ENCODE data around the gene GPR63.

Gene GPR63

DNA sequence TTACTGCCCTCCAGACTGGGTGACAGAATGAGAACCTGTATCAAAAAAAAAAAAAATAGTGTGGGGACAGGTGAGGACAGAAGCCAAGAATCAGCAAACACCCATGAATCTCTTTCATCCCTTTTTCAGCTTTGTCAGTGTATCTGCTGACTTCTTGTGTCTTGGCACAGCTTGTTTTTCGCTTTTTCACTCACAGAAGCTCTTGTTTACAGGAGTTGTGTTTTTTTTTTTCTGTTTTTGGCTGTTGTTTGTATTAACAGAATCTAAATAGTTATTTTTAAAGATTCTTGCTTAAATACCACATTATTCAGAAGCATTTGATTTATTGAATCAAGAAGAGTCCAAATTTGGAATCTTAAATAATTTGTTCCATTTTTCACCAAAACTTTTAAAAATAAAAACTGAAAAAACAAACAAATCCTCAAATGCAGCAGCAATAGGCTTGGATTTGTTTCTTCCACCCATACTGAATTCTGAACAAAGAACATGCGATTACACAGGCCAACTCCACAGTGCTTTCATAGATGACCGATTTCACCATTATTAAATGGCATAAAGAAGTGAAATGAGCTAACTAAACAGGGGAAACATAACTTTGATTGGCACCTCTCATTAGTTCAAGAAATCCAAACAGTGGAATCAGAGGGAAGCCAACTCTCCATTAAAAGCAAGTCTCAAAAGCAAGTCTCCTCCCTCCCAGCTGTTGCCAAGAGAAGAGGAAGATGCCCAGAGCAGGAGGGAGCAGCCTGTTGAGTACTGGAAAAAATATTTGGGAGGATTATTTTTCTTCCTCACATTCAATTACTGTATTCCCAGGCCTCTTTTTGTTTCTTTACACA is 27.2 kb upstream of the GPR63 start:
- TF ChIP-seq, protein P1, sequence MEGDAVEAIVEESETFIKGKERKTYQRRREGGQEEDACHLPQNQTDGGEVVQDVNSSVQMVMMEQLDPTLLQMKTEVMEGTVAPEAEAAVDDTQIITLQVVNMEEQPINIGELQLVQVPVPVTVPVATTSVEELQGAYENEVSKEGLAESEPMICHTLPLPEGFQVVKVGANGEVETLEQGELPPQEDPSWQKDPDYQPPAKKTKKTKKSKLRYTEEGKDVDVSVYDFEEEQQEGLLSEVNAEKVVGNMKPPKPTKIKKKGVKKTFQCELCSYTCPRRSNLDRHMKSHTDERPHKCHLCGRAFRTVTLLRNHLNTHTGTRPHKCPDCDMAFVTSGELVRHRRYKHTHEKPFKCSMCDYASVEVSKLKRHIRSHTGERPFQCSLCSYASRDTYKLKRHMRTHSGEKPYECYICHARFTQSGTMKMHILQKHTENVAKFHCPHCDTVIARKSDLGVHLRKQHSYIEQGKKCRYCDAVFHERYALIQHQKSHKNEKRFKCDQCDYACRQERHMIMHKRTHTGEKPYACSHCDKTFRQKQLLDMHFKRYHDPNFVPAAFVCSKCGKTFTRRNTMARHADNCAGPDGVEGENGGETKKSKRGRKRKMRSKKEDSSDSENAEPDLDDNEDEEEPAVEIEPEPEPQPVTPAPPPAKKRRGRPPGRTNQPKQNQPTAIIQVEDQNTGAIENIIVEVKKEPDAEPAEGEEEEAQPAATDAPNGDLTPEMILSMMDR (IDR thresholded peaks at IDR 0.05; ENCODE audit: borderline replicate concordance, insufficient read depth, low read depth, low read length): no peak
- no peak overlapping the region for H3K4me3 ChIP-seq (ENCODE audit: low read depth, low read length)

DNA sequence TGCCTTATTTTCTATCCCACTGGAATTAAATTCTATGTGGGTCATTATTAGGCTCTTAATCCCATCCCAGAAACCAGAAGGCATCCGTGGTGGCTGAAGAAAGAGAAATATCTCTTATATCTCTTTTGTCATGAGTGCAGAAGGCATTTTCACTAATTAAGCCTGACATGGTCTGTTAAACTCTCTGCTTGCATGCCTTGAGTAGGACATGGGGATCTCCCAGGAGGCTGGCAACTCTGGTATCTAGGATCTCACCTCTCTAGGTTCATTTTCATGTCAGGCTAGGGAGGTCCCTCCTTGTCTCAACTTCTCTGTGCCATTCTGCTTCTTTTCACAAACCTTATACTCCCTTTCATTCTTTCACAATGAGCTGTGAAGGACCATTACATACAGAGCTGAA is 25.3 kb upstream of the GPR63 start:
- H3K4me3 ChIP-seq (ENCODE audit: low read depth, low read length): no peak overlapping the region
- TF ChIP-seq, protein P1 (IDR thresholded peaks at IDR 0.05; ENCODE audit: borderline replicate concordance, insufficient read depth, low read depth, low read length): no peak

DNA sequence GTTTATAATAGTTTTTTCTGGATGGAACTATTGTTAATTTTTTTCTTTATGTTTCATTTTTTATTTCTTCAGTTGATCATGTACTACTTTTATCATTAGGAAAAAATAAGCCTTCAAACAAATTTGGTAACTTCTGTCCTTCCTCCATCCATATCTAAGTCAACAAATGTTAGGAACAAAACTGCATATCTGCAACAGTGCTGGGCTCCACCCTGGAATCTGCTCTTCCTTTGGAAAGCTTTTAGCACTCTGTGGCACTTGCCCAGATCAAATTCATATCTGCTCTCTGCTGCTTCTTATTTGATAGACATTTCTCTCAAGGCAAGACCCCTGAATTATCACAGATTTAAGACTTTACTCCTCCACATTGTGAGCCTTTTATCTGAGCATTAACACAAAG is 24.3 kb upstream of the GPR63 start:
- TF ChIP-seq, protein P1 (IDR thresholded peaks at IDR 0.05; ENCODE audit: borderline replicate concordance, insufficient read depth, low read depth, low read length): no peak

DNA sequence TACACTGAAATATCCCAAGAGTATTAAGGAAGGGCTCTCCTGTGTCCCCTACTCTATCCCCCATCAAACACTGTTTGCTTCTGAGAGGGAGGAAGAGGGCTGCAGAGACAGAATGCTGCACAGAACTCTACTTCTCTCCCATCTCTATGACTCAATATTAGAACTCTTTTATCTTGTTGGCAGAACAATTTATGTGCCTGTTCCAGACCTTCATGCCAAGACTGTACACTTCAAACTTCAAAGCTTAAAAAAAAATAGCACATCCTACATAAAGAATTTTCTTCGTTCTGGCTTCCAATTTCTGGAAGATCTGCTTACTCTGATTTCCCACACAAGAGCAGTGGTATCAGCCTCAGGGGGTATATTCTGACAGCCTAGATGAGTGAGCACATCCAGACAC is 19.6 kb upstream of the GPR63 start:
- TF ChIP-seq, protein P1 (IDR thresholded peaks at IDR 0.05; ENCODE audit: borderline replicate concordance, insufficient read depth, low read depth, low read length): no peak
- no peak overlapping the region for H3K4me3 ChIP-seq (ENCODE audit: low read depth, low read length)

More for the DNA sequence above, 24.3 kb upstream of the GPR63 start:
- no peak overlapping the region for H3K4me3 ChIP-seq (ENCODE audit: low read depth, low read length)

DNA sequence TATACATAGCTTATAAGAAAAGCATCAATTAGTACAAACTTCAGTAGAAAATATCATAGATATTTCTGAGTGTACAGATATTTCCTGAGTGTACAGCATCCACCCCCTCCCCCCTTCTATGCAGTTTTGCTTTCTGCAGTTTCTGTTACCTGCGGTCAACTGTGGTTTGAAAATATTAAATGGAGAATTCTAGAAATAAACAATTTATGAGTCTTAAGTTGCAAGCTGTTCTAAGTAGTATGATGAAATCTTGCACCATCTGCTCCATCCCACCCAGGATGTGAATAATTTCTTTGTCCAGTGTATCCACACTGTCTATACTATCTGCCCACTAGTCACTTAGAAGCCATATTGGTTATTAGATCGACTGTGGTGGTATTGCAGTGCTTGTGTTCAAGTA is 15.8 kb upstream of the GPR63 start:
- no peak overlapping the region for H3K4me3 ChIP-seq (ENCODE audit: low read depth, low read length)
- TF ChIP-seq, protein P1 (IDR thresholded peaks at IDR 0.05; ENCODE audit: borderline replicate concordance, insufficient read depth, low read depth, low read length): no peak

DNA sequence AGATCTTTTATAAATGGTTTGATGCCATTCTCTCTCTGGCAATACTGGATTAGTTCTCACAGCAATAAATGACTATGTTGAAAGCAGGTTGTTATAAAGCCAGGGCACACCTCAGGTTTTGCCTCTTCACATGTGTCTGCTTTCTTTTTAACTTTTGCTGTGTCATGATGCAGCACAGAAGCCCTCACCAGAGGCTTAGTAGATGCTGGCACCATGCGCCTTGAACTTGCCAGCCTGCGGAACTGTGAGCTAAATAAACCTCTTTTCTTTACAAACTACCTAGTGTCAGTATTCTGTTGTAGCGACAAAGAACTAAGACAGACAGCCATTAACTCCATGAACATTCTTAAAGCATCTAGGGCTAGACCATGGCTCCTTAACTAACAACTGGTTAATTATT is 15.3 kb upstream of the GPR63 start:
- no peak overlapping the region for H3K4me3 ChIP-seq (ENCODE audit: low read depth, low read length)
- TF ChIP-seq, protein P1 (IDR thresholded peaks at IDR 0.05; ENCODE audit: borderline replicate concordance, insufficient read depth, low read depth, low read length): no peak

DNA sequence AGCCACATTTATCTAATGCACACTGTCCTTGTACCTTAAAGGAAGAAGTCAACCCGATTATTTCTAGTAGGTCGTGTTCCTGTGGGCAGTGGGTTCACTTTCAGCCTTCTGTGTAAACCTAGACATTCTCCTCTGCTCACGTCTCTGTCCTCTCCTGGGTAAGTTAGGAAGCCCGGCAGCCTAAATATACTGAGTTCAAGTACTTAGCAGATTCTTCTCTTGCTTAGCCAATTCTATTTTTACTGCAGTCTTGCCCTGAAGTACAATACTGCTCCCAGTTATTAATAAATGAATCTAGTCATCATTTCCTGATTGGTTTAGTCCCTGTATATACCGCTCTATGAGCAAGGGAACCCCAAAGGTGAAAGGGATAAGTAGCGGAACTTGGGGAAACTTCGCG is 14.6 kb upstream of the GPR63 start:
- H3K4me3 ChIP-seq (ENCODE audit: low read depth, low read length): no peak overlapping the region
- TF ChIP-seq, protein P1 (IDR thresholded peaks at IDR 0.05; ENCODE audit: borderline replicate concordance, insufficient read depth, low read depth, low read length): no peak

All from GM12875 (cell line).